K562 (cell line): ENCODE measurements around the gene CD82. TPM values are rescaled to one million over a fixed set of nuclear protein-coding genes. Genes with fewer than 3 reads are reported as not detected.
A peak's percentile ranks its signal among the peaks of the same experiment; 100 is the strongest.
"Not testable (repeated sequence)": the region's sequence is repeated elsewhere in the genome, so short reads cannot be mapped to it uniquely, and the experiment has no call there.

ENCODE experiments used
- ATAC-seq: fragments of 200-7000 bp; cut with Tn5 transposase; 3 replicates; pipeline ENCODE4 v1.9.1; 2020; ENCODE audit warnings: moderate library complexity
- BruUV-seq: library from RNA; stranded (reverse); fragments of 400-500 nt; replicated peaks from 2 replicates; lab custom pipeline; 2021; lab: Mats Ljungman, UMichigan
- CTCF ChIA-PET: fragments of 300-600 bp; formaldehyde crosslinking; extraction: SDS; loops from one replicate; lab custom pipeline; 2021; ENCODE audit warnings: low intra/inter-chr PET ratio; lab: Yijun Ruan, JAX
- POLR2A ChIA-PET: fragments of 300-600, 350-650 bp; sonication (Branson Sonifier 250); formaldehyde crosslinking; extraction: SDS; loops from one replicate; lab custom pipeline; 2021; ENCODE audit warnings: antibody characterized with exemption, inconsistent platforms; lab: Yijun Ruan, JAX
- DNase-seq, 4 experiments: peaks; one replicate each; pipeline versions ENCODE4 v3.0.0 to v3.0.0-alpha.2; 2011 to 2018; ENCODE audit warnings: low spot score in 3 of 4, mixed read lengths in 3 of 4; ENCODE audit errors: extremely low read depth in 1 of 4
- FAIRE-seq: peaks from 2 replicates; lab custom pipeline; 2011; peaks lifted over from hg19 to GRCh38; lab: Jason Lieb, UNC
- H2AFZ ChIP-seq: 2 replicates; pipeline ENCODE4 v1.6.0; 2011; ENCODE audit warnings: low read depth, low read length, control low read depth, inconsistent platforms
- H3K27ac ChIP-seq: fragments of 200-600 bp; 3 replicates; pipeline ENCODE4 v1.8.0; 2011; ENCODE audit warnings: low read depth, mild to moderate bottlenecking, control low read depth, inconsistent platforms, low read length, moderate library complexity, mixed read lengths; ENCODE audit errors: extremely low read depth
- H3K27me3 ChIP-seq, 2 experiments: fragments of 300-600 bp in 1 of 2; 2 replicates in 1 of 2; 3 replicates in 1 of 2; pipeline versions ENCODE4 v1.6.0 to v1.8.0; 2011; ENCODE audit warnings: inconsistent platforms in 2 of 2, low read length in 2 of 2, mild to moderate bottlenecking in 1 of 2, mixed read lengths in 1 of 2, moderate library complexity in 1 of 2; ENCODE audit not compliant: control insufficient read depth in 2 of 2, insufficient read depth in 2 of 2
- H3K36me3 ChIP-seq: fragments of 300-600 bp; 3 replicates; pipeline ENCODE4 v1.8.0; 2011; ENCODE audit warnings: mild to moderate bottlenecking, low read length, inconsistent platforms; ENCODE audit not compliant: control insufficient read depth, insufficient read depth
- H3K4me1 ChIP-seq, 2 experiments: fragments of 200-600 bp in 1 of 2; replicated peaks in 1 of 2; 2 replicates in 1 of 2; 3 replicates in 1 of 2; pipeline versions ENCODE4 v1.5.1 to v1.8.0; 2011; ENCODE audit warnings: inconsistent platforms in 2 of 2, low read length in 2 of 2, mild to moderate bottlenecking in 1 of 2, mixed read lengths in 1 of 2, moderate library complexity in 1 of 2; ENCODE audit not compliant: control insufficient read depth in 2 of 2, insufficient read depth in 2 of 2
- H3K4me2 ChIP-seq: 2 replicates; pipeline ENCODE4 v1.6.1; 2011; ENCODE audit warnings: low read length, control low read depth, inconsistent platforms, mixed read lengths; ENCODE audit not compliant: insufficient read depth
- H3K4me3 ChIP-seq: fragments of 200-600 bp; sonication (generic), shearing (Covaris generic); 2 replicates; pipeline ENCODE4 v1.5.1; 2016; ENCODE audit warnings: control low read depth, inconsistent platforms
- H3K79me2 ChIP-seq: fragments of 200-600 bp; 3 replicates; pipeline ENCODE4 v1.8.0; 2011; ENCODE audit warnings: low read length, inconsistent platforms; ENCODE audit not compliant: control insufficient read depth, insufficient read depth
- H3K9ac ChIP-seq, 2 experiments: 2 replicates each; pipeline versions ENCODE4 v1.6.0 to v1.6.1; 2011; ENCODE audit warnings: low read depth in 2 of 2, low read length in 2 of 2, control low read depth in 1 of 2, inconsistent platforms in 1 of 2, mild to moderate bottlenecking in 1 of 2, mixed read lengths in 1 of 2; ENCODE audit not compliant: insufficient read depth in 1 of 2
- H3K9me1 ChIP-seq: one replicate; pipeline ENCODE4 v1.6.0; 2011; ENCODE audit warnings: inconsistent platforms, mild to moderate bottlenecking, low read length, moderate library complexity; ENCODE audit not compliant: control insufficient read depth, insufficient read depth
- H3K9me3 ChIP-seq: replicated peaks from 2 replicates; pipeline ENCODE4 v1.5.1; 2011; ENCODE audit warnings: low read depth, low read length, inconsistent platforms; ENCODE audit not compliant: control insufficient read depth, insufficient read depth
- H4K20me1 ChIP-seq: replicated peaks from 2 replicates; pipeline ENCODE4 v1.6.1; 2011; ENCODE audit warnings: low read length, inconsistent platforms, mixed read lengths; ENCODE audit not compliant: control insufficient read depth, insufficient read depth
- DIDO1 ChIP-seq: fragments of 450-650 bp; IDR thresholded peaks from 2 replicates; pipeline ENCODE4 v1.6.1; 2016; ENCODE audit warnings: low read depth, missing biosample characterization, missing genetic modification characterization
- FOXP1 ChIP-seq: sonication (generic); formaldehyde crosslinking; IDR thresholded peaks from 2 replicates; pipeline ENCODE4 v1.8.0; 2022; ENCODE audit warnings: mild to moderate bottlenecking, missing genetic modification reagents
- NFRKB ChIP-seq: fragments of 450-650 bp; IDR thresholded peaks from 2 replicates; pipeline ENCODE4 v1.6.1; 2016; ENCODE audit warnings: low read depth
- WGBS: fragments of 100-300 bp; shearing (Covaris generic); methylation state at CpG from one replicate; pipeline ENCODE4 v1.1.6; 2016; ENCODE audit warnings: low coverage, mixed read lengths; ENCODE audit not compliant: insufficient coverage; ENCODE audit errors: missing lambda C conversion rate; 5-methylcytosine and 5-hydroxymethylcytosine counted together
- in situ Hi-C: fragments of 300-500 bp; cut with MboI; formaldehyde crosslinking; loops from 4 replicates; pipeline ENCODE4 v1.15.0; 2018; ENCODE audit warnings: inconsistent platforms, mixed read lengths
- intact Hi-C: fragments of 100-400 bp; cut with micrococcal nuclease; formaldehyde crosslinking; loops from 2 replicates; pipeline ENCODE4 v1.14.2; 2022
- polyA plus RNA-seq, 8 experiments: library from polyadenylated mRNA; depleted of rRNA in 4 of 8; stranded (reverse) in 5 of 8; unstranded in 3 of 8; fragments of >200 nt; fragmentation: Nextera tagmentation in 2 of 8; fragmentation: Illumina TruSeq in 1 of 8; extraction: Ambion mirVana in 2 of 8; extraction: Trizol in 1 of 8; gene quantifications; 2 replicates each; pipeline versions ENCODE4 v1.2.1 to v1.2.3, GENCODE V29; 2011 to 2014; ENCODE audit warnings: inconsistent platforms in 1 of 8, missing spikeins in 1 of 8
- total RNA-seq, 7 experiments: library from RNA; depleted of rRNA in 6 of 7; stranded (reverse); fragments of >200 nt in 6 of 7; fragmentation: Illumina TruSeq in 2 of 7; extraction: Trizol in 2 of 7; gene quantifications; 2 replicates each; pipeline versions ENCODE4 v1.2.1 to v1.2.3, GENCODE V29; 2011 to 2021; ENCODE audit warnings: low replicate concordance in 1 of 7
- TF ChIP-seq, protein P1 (sequence below), 3 experiments: fragments of 200-800 bp in 1 of 3; fragments of 250-450 bp in 1 of 3; fragments of 450-650 bp in 1 of 3; sonication (Bioruptor Pico) in 1 of 3; sonication (Bioruptor generic) in 1 of 3; formaldehyde crosslinking in 1 of 3; IDR thresholded peaks; 2 replicates each; pipeline versions ENCODE4 v1.6.1 to v1.8.0; 2016 to 2022; ENCODE audit warnings: mild to moderate bottlenecking in 2 of 3, missing genetic modification characterization in 2 of 3, missing compliant biosample characterization in 1 of 3, moderate library complexity in 1 of 3
- TF ChIP-seq, protein P2 (sequence below): sonication (generic); formaldehyde crosslinking; IDR thresholded peaks from 2 replicates; pipeline ENCODE4 v1.9.0; 2022; ENCODE audit warnings: mild to moderate bottlenecking, missing genetic modification reagents
- TF ChIP-seq, protein P3 (sequence below): fragments of 200-800 bp; sonication (Bioruptor generic); IDR thresholded peaks from 2 replicates; pipeline ENCODE4 v1.6.1; 2017; ENCODE audit warnings: missing genetic modification characterization, missing compliant biosample characterization
- TF ChIP-seq, protein P4 (sequence below): sonication (generic); formaldehyde crosslinking; IDR thresholded peaks from 2 replicates; pipeline ENCODE4 v1.5.0; 2020; ENCODE audit warnings: missing genetic modification reagents

The CD82 gene
- total and polyA plus RNA-seq, 9 of the 15 experiments (the other 6 are each of a cell fraction or from before 2014, with no cell fraction given) = 0.27 to 9.4 (median 3.0) TPM

DNA sequence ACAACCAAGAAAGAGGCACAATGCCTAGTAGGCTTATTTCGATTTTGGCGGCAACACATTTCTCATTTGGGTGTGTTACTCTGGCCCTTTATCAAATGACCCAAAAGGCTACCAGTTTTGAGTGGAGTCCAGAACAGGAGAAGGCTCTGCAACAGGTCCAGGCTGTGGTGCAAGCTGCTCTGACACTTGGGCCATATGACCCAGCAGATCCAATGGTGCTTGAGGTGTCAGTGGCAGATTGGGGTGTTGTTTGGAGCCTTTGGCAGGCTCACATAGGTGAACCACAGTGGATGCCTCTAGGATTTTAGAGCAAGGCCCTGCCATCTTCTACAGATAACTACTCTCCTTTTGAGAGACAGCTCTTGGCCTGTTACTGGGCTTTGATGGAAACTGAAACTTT lies 17.9 kb upstream of the CD82 start:
- BruUV-seq, intact Hi-C loops: not testable (repeated sequence)
- TF ChIP-seq, protein P1, sequence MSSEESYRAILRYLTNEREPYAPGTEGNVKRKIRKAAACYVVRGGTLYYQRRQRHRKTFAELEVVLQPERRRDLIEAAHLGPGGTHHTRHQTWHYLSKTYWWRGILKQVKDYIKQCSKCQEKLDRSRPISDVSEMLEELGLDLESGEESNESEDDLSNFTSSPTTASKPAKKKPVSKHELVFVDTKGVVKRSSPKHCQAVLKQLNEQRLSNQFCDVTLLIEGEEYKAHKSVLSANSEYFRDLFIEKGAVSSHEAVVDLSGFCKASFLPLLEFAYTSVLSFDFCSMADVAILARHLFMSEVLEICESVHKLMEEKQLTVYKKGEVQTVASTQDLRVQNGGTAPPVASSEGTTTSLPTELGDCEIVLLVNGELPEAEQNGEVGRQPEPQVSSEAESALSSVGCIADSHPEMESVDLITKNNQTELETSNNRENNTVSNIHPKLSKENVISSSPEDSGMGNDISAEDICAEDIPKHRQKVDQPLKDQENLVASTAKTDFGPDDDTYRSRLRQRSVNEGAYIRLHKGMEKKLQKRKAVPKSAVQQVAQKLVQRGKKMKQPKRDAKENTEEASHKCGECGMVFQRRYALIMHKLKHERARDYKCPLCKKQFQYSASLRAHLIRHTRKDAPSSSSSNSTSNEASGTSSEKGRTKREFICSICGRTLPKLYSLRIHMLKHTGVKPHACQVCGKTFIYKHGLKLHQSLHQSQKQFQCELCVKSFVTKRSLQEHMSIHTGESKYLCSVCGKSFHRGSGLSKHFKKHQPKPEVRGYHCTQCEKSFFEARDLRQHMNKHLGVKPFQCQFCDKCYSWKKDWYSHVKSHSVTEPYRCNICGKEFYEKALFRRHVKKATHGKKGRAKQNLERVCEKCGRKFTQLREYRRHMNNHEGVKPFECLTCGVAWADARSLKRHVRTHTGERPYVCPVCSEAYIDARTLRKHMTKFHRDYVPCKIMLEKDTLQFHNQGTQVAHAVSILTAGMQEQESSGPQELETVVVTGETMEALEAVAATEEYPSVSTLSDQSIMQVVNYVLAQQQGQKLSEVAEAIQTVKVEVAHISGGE (CRISPR knock-in tag; IDR thresholded peaks at IDR 0.05) = 0 out of 6 replicates have a peak, but pooled peaks of 1 of the 3 experiments have one; percentile 60
- TF ChIP-seq NFRKB (0 out of 2 replicates have a peak, but pooled peaks have one; percentile 41), FOXP1 (CRISPR knock-in tag) (0 out of 2 replicates have a peak, but pooled peaks have one; percentile 17), DIDO1 (peak; percentile 27; the same call in 1 of the 2 replicates)
- TF ChIP-seq, protein P2, sequence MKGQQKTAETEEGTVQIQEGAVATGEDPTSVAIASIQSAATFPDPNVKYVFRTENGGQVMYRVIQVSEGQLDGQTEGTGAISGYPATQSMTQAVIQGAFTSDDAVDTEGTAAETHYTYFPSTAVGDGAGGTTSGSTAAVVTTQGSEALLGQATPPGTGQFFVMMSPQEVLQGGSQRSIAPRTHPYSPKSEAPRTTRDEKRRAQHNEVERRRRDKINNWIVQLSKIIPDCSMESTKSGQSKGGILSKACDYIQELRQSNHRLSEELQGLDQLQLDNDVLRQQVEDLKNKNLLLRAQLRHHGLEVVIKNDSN (CRISPR knock-in tag) = peak; percentile 57; the same call in 1 of the 2 replicates
- TF ChIP-seq, protein P3, sequence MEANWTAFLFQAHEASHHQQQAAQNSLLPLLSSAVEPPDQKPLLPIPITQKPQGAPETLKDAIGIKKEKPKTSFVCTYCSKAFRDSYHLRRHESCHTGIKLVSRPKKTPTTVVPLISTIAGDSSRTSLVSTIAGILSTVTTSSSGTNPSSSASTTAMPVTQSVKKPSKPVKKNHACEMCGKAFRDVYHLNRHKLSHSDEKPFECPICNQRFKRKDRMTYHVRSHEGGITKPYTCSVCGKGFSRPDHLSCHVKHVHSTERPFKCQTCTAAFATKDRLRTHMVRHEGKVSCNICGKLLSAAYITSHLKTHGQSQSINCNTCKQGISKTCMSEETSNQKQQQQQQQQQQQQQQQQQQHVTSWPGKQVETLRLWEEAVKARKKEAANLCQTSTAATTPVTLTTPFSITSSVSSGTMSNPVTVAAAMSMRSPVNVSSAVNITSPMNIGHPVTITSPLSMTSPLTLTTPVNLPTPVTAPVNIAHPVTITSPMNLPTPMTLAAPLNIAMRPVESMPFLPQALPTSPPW (CRISPR knock-in tag) = 0 out of 2 replicates have a peak, but pooled peaks have one; percentile 3
- TF ChIP-seq, protein P4, sequence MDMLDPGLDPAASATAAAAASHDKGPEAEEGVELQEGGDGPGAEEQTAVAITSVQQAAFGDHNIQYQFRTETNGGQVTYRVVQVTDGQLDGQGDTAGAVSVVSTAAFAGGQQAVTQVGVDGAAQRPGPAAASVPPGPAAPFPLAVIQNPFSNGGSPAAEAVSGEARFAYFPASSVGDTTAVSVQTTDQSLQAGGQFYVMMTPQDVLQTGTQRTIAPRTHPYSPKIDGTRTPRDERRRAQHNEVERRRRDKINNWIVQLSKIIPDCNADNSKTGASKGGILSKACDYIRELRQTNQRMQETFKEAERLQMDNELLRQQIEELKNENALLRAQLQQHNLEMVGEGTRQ (CRISPR knock-in tag) = peak; percentile 52; the same call in 1 of the 2 replicates

More for the DNA sequence above, 17.9 kb upstream of the CD82 start:
- H4K20me1 ChIP-seq, in situ Hi-C loops, ATAC-seq, H3K9me3 ChIP-seq, H3K79me2 ChIP-seq, H3K27me3 ChIP-seq, H3K4me3 ChIP-seq, FAIRE-seq, H3K9me1 ChIP-seq, CTCF ChIA-PET, H3K36me3 ChIP-seq, DNase-seq: not testable (repeated sequence)
- H3K4me1 ChIP-seq = peaks cover 9 to 31% of the 10 kb centered on the region in 2 experiments
- peak overlapping the region; percentile 66 for H3K4me2 ChIP-seq
- peak overlapping the region in 1 of 2 experiments; percentile 59; a peak in 2 of 4 replicates for H3K9ac ChIP-seq
- WGBS = 17% methylated on average over 2 of the region's 2 CpGs
- peak overlapping the region; percentile 76 for H3K27ac ChIP-seq
- POLR2A ChIA-PET = interaction anchor here (0.6 to 1.2 kb wide), 2 partner anchors 47 to 69 kb away, joined by 3 read pairs; no protein-coding TSS in a partner anchor
- peak overlapping the region; percentile 64 for H2AFZ ChIP-seq
